ENCODE data around the gene IZUMO4.

Gene IZUMO4

GRCh38 chr19:2096480-2097202, at the start of gene IZUMO4:
Gene IZUMO4, plus strand, starts transcription at chr19:2096915. Its CDS starts 31 bp downstream, at chr19:2096946.
- peak; percentile 99 to 100 for DNase-seq
- Mint-ChIP-seq H3K4me3 (peak within 1 kb of the TSS; percentile 99 to 100), H3K9me3 (no peaks in the 10 kb centered on the region), H3K27ac (peak within 1 kb of the TSS; percentile 86 to 96), H3K27me3 (no peaks in the 10 kb centered on the region), H3K4me1 (peaks cover 64% of the 10 kb centered on the region)
- ATAC-seq = peak; percentile 90

- DNase-seq = no peak
- Mint-ChIP-seq H3K27me3 (no peaks in the 10 kb centered on the region), H3K27ac (peak overlapping the region in 1 of 2 donors; percentile 30), H3K4me3 (peak overlapping the region in 1 of 2 donors; percentile 57), H3K4me1 (peaks cover 86% of the 10 kb centered on the region), H3K9me3 (no peaks in the 10 kb centered on the region)
- no peak for ATAC-seq
These were observed 49.7 kb upstream of the IZUMO4 start for GRCh38 chr19:2047076-2047448.

- Mint-ChIP-seq H3K27me3 (no peaks in the 10 kb centered on the region), H3K4me3 (peak overlapping the region; percentile 57 to 92), H3K27ac (peak overlapping the region; percentile 16 to 93), H3K4me1 (peaks cover 86% of the 10 kb centered on the region), H3K9me3 (no peaks in the 10 kb centered on the region)
- DNase-seq (no peak), ATAC-seq (no peak)
These were observed 49.1 kb upstream of the IZUMO4 start for GRCh38 chr19:2047449-2048103.

- no peak for ATAC-seq
- Mint-ChIP-seq H3K27ac (peak overlapping the region in 1 of 2 donors; percentile 93), H3K9me3 (no peaks in the 10 kb centered on the region), H3K4me3 (peak overlapping the region; percentile 89 to 92), H3K4me1 (peaks cover 86% of the 10 kb centered on the region), H3K27me3 (no peaks in the 10 kb centered on the region)
- DNase-seq = no peak
These were observed 48.4 kb upstream of the IZUMO4 start for GRCh38 chr19:2048104-2048958.

- no peaks in the 10 kb centered on the region for H3K27me3 Mint-ChIP-seq
- DNase-seq = no peak
- H3K27ac Mint-ChIP-seq = peak overlapping the region in 1 of 2 donors; percentile 95
- H3K4me1 Mint-ChIP-seq = peaks cover 86% of the 10 kb centered on the region
- H3K4me3 Mint-ChIP-seq = peak overlapping the region; percentile 89 to 92
- no peaks in the 10 kb centered on the region for H3K9me3 Mint-ChIP-seq
- no peak for ATAC-seq
These were observed 47.6 kb upstream of the IZUMO4 start for GRCh38 chr19:2048959-2049740.

- peak; percentile 64 to 76 for DNase-seq
These were observed 46.9 kb upstream of the IZUMO4 start for GRCh38 chr19:2049741-2050348.

GRCh38 chr19:2050349-2050990, 46.2 kb upstream of the IZUMO4 start:
- peak; percentile 21 for ATAC-seq
- peak overlapping the region in 1 of 2 donors; percentile 95 for H3K27ac Mint-ChIP-seq
- peak in 1 of 2 donors; percentile 49 for DNase-seq
- H3K4me1 Mint-ChIP-seq = peaks cover 86% of the 10 kb centered on the region
- no peaks in the 10 kb centered on the region for H3K9me3 Mint-ChIP-seq
- peak overlapping the region; percentile 89 to 92 for H3K4me3 Mint-ChIP-seq
- H3K27me3 Mint-ChIP-seq = no peaks in the 10 kb centered on the region

More at GRCh38 chr19:2049741-2050348, 46.9 kb upstream of the IZUMO4 start:
- Mint-ChIP-seq H3K27ac (peak overlapping the region; percentile 74 to 95), H3K27me3 (no peaks in the 10 kb centered on the region), H3K4me3 (peak overlapping the region; percentile 89 to 92), H3K9me3 (no peaks in the 10 kb centered on the region), H3K4me1 (peaks cover 86% of the 10 kb centered on the region)
- peak; percentile 57 for ATAC-seq

GRCh38 chr19:2050991-2051772, 45.5 kb upstream of the IZUMO4 start, which contains the start of gene MKNK2:
Gene MKNK2, minus strand, starts transcription at chr19:2051244. Its CDS starts 393 bp downstream, at chr19:2050851.
- H3K27me3 Mint-ChIP-seq = no peaks in the 10 kb centered on the region
- ATAC-seq (peak; percentile 81), DNase-seq (peak; percentile 95 to 98)
- H3K9me3 Mint-ChIP-seq = no peaks in the 10 kb centered on the region
- H3K4me1 Mint-ChIP-seq = peaks cover 86% of the 10 kb centered on the region
- peak within 1 kb of the TSS; percentile 88 to 99 for H3K27ac Mint-ChIP-seq
- peak within 1 kb of the TSS; percentile 89 to 92 for H3K4me3 Mint-ChIP-seq

- peaks cover 90% of the 10 kb centered on the region for H3K4me1 Mint-ChIP-seq
- no peaks in the 10 kb centered on the region for H3K9me3 Mint-ChIP-seq
- H3K27me3 Mint-ChIP-seq = no peaks in the 10 kb centered on the region
- H3K4me3 Mint-ChIP-seq = peak overlapping the region; percentile 84 to 87
- DNase-seq (peak; percentile 53 to 59), ATAC-seq (peak; percentile 21)
- H3K27ac Mint-ChIP-seq = peak overlapping the region; percentile 88 to 99
These were observed 44.7 kb upstream of the IZUMO4 start for GRCh38 chr19:2051773-2052704.

- peak overlapping the region; percentile 67 to 85 for H3K27ac Mint-ChIP-seq
- peak overlapping the region in 1 of 2 donors; percentile 26 for H3K4me3 Mint-ChIP-seq
These were observed 42.9 kb upstream of the IZUMO4 start for GRCh38 chr19:2053601-2054389.

GRCh38 chr19:2054763-2055162, 42.0 kb upstream of the IZUMO4 start:
- no peak for DNase-seq
- Mint-ChIP-seq H3K4me3 (peak overlapping the region in 1 of 2 donors; percentile 64), H3K27me3 (no peaks in the 10 kb centered on the region), H3K27ac (no peak overlapping the region), H3K9me3 (no peaks in the 10 kb centered on the region), H3K4me1 (peaks cover 89% of the 10 kb centered on the region)
- ATAC-seq = no peak

More at GRCh38 chr19:2053601-2054389, 42.9 kb upstream of the IZUMO4 start:
- no peaks in the 10 kb centered on the region for H3K9me3 Mint-ChIP-seq
- ATAC-seq (no peak), DNase-seq (no peak)
- peaks cover 90% of the 10 kb centered on the region for H3K4me1 Mint-ChIP-seq
- H3K27me3 Mint-ChIP-seq = no peaks in the 10 kb centered on the region
